Spleen (tissue), 11 donors: ENCODE results near the gene MPO. TPM values are rescaled to one million over a fixed set of nuclear protein-coding genes. Genes with fewer than 3 reads are reported as not detected.
A peak's percentile ranks its signal among the peaks of the same experiment; 100 is the strongest.

Experiments
- DNase-seq: peaks from one replicate; pipeline ENCODE4 v3.0.0-alpha.2; 2020
- H3K27ac ChIP-seq, 8 donors: fragments of 200-600 bp; sonication (generic) in 7 of 8; 1 replicate in 4 of 8; 2 replicates in 4 of 8; pipeline versions ENCODE4 v1.5.0 to v1.8.0; 2016 to 2021; ENCODE audit warnings: inconsistent platforms in 4 of 8, mild to moderate bottlenecking in 4 of 8, moderate library complexity in 1 of 8
- H3K27me3 ChIP-seq, 7 donors: fragments of 200-600 bp; sonication (generic) in 6 of 7; replicated peaks in 1 of 7; 1 replicate in 4 of 7; 2 replicates in 3 of 7; pipeline versions ENCODE4 v1.5.0 to v1.8.0; 2016 to 2021; ENCODE audit warnings: inconsistent platforms in 3 of 7, mild to moderate bottlenecking in 1 of 7
- H3K36me3 ChIP-seq, 6 donors: fragments of 200-600 bp; sonication (generic) in 5 of 6; 1 replicate in 4 of 6; 2 replicates in 2 of 6; pipeline versions ENCODE4 v1.5.0 to v1.8.0; 2016 to 2021; ENCODE audit warnings: inconsistent platforms in 2 of 6
- H3K4me1 ChIP-seq, 6 donors: fragments of 200-600 bp; sonication (generic) in 5 of 6; 1 replicate in 3 of 6; 2 replicates in 3 of 6; pipeline versions ENCODE4 v1.5.0 to v1.8.0; 2016 to 2021; ENCODE audit warnings: inconsistent platforms in 3 of 6
- H3K4me3 ChIP-seq, 8 donors: fragments of 200-600 bp; sonication (generic) in 7 of 8; 1 replicate in 4 of 8; 2 replicates in 4 of 8; pipeline versions ENCODE4 v1.5.0 to v1.8.0; 2016 to 2021; ENCODE audit warnings: inconsistent platforms in 4 of 8, mild to moderate bottlenecking in 4 of 8, moderate library complexity in 2 of 8
- H3K9me3 ChIP-seq, 8 donors: fragments of 200-600 bp; sonication (generic) in 7 of 8; 1 replicate in 4 of 8; 2 replicates in 4 of 8; pipeline versions ENCODE4 v1.5.0 to v1.8.0; 2016 to 2021; ENCODE audit warnings: inconsistent platforms in 4 of 8
- POLR2A ChIP-seq, 3 donors: fragments of 450-650 bp; IDR thresholded peaks; one replicate each; pipeline ENCODE4 v1.5.1; 2017; ENCODE audit warnings: antibody characterized with exemption in 3 of 3, mild to moderate bottlenecking in 1 of 3
- POLR2AphosphoS5 ChIP-seq, 3 donors: sonication (generic); formaldehyde crosslinking; IDR thresholded peaks; one replicate each; pipeline ENCODE4 v1.5.1; 2017; ENCODE audit warnings: antibody characterized with exemption in 3 of 3
- WGBS, 5 donors: extraction: QIAGEN DNeasy Blood & Tissue Kit in 3 of 5; methylation state at CpG; one replicate each; pipeline versions ENCODE4 v1.1.5 to v1.1.7; 2013 to 2018; 5-methylcytosine and 5-hydroxymethylcytosine counted together
- intact Hi-C: fragments of 100-400 bp; cut with DNase I; formaldehyde crosslinking; loops from one replicate; pipeline ENCODE4 v1.15.0; 2023; ENCODE audit warnings: low total_unique reads
- polyA plus RNA-seq, 3 donors: library from polyadenylated mRNA; stranded (reverse); fragments of 200-250 nt; gene quantifications; one replicate each; pipeline ENCODE4 v1.2.1, GENCODE V29; 2013
- total RNA-seq, 7 donors: library from RNA; depleted of rRNA in 3 of 7; stranded (reverse); fragments of >200 nt in 3 of 7; fragmentation: NEBNext Ultra II Directional in 4 of 7; extraction: Animal tissue kit (Norgen Biotek cat#: 25700) in 4 of 7; gene quantifications; one replicate each; pipeline versions ENCODE4 v1.1.0 to v1.2.1, GENCODE V29; 2016 to 2021
- TF ChIP-seq, protein P1 (sequence below), 11 experiments: fragments of 200-600 bp in 7 of 11; fragments of 450-650 bp in 4 of 11; sonication (generic) in 4 of 11; IDR thresholded peaks in 8 of 11; conservative IDR thresholded peaks in 3 of 11; 1 replicate in 7 of 11; 2 replicates in 4 of 11; pipeline versions ENCODE4 v1.4.0 to v1.8.0; 2016 to 2021; ENCODE audit warnings: antibody characterized with exemption in 11 of 11, inconsistent platforms in 4 of 11, mild to moderate bottlenecking in 1 of 11
- donor health status: healthy with polysubstance abuse.
- donor health status: DM: no; HTN: no; CAD: no; lungs with moderate emphysema.
- donor health status: DM: no; HTN: no; CAD: no.
- donor health status: Bipolar disorder and iron deficiency.
- donor health status: healthy.
- donor health status: DM: no; HTN: no; CAD: no.
- donor health status: DM: yes; HTN: yes; CAD: no.

Gene MPO
- total and polyA plus RNA-seq, 10 donors, result 0.52 to 75.7 (median 12.0) TPM

DNA sequence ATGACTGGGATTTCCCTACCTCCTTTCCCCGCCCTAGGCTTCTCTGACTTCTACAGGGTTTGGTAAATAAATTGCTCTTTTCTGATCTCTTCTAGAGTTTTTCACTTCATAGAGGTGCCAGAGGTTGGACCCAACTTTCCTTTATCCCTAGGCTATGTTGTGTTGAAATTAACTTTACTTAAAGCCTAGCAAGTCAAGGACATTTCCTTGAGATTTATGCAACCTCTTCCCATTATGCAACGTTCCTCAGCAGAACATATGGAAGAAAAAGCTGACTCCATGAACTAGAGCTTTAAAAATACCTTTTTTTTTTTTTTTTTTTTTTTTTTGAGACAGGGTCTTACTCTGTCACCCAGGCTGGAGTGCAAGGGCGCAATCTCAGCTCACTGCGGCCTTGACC lies 15.5 kb downstream of the MPO start:
- intact Hi-C loops, result no loop called here
- TF ChIP-seq POLR2A (IDR thresholded peaks at IDR 0.05), result no peak
- no peak for TF ChIP-seq POLR2AphosphoS5 (IDR thresholded peaks at IDR 0.05)
- TF ChIP-seq, protein P1, sequence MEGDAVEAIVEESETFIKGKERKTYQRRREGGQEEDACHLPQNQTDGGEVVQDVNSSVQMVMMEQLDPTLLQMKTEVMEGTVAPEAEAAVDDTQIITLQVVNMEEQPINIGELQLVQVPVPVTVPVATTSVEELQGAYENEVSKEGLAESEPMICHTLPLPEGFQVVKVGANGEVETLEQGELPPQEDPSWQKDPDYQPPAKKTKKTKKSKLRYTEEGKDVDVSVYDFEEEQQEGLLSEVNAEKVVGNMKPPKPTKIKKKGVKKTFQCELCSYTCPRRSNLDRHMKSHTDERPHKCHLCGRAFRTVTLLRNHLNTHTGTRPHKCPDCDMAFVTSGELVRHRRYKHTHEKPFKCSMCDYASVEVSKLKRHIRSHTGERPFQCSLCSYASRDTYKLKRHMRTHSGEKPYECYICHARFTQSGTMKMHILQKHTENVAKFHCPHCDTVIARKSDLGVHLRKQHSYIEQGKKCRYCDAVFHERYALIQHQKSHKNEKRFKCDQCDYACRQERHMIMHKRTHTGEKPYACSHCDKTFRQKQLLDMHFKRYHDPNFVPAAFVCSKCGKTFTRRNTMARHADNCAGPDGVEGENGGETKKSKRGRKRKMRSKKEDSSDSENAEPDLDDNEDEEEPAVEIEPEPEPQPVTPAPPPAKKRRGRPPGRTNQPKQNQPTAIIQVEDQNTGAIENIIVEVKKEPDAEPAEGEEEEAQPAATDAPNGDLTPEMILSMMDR (IDR thresholded peaks at IDR 0.05 in 8 of 11, conservative IDR thresholded peaks at IDR 0.05 in 3 of 11), result no peak
- Histone ChIP-seq H3K27ac (no peak overlapping the region), H3K4me3 (no peak overlapping the region), H3K9me3 (no peaks in the 10 kb centered on the region), H3K4me1 (no peaks in the 10 kb centered on the region), H3K36me3 (no peaks in the 10 kb centered on the region), H3K27me3 (peaks cover 0 to 49% (median 26%) of the 10 kb centered on the region in 7 donors)
- WGBS, 5 donors, result 61 to 77% (median 69%) methylated on average over 4 of the region's 4 CpGs
- DNase-seq, result no peak

DNA sequence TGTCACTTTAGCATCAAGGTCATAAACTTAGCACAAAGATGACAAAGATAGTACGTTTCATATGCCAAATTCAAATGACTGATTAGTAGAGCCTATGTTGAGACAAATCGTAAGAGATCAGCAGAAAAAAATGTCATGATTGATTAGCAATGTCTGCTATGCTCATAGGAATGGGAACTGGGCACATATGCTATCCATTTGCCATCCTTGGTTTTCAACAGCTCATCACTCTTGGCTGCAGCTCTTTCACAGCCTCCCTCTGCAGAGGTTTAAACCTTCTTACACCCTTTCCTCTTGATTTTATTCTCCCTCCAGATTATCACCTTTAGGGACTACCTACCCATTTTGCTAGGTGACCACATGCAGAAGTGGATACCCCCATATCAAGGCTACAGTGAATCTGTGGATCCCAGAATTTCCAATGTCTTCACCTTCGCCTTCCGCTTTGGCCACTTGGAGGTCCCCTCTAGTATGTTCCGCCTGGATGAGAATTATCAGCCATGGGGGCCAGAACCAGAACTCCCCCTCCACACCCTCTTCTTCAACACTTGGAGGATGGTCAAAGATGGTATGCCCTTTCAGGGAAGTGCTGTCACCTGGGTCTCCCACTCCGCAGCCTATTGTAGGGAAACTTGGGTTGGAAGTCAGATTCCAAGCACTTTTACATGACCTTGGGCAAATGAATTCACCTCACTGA lies 16.2 kb downstream of the MPO start:
- intact Hi-C loops, result no loop called here
- Histone ChIP-seq H3K27me3 (peaks cover 0 to 56% (median 32%) of the 10 kb centered on the region in 7 donors), H3K4me3 (no peak overlapping the region), H3K4me1 (no peaks in the 10 kb centered on the region), H3K36me3 (no peaks in the 10 kb centered on the region), H3K9me3 (no peaks in the 10 kb centered on the region), H3K27ac (no peak overlapping the region)
- TF ChIP-seq, protein P1 (IDR thresholded peaks at IDR 0.05 in 8 of 11, conservative IDR thresholded peaks at IDR 0.05 in 3 of 11), result no peak
- TF ChIP-seq POLR2A (IDR thresholded peaks at IDR 0.05), result no peak
- no peak for TF ChIP-seq POLR2AphosphoS5 (IDR thresholded peaks at IDR 0.05)
- 79 to 82% (median 82%) methylated on average over 6 of the region's 6 CpGs for WGBS, 5 donors
- no peak for DNase-seq

DNA sequence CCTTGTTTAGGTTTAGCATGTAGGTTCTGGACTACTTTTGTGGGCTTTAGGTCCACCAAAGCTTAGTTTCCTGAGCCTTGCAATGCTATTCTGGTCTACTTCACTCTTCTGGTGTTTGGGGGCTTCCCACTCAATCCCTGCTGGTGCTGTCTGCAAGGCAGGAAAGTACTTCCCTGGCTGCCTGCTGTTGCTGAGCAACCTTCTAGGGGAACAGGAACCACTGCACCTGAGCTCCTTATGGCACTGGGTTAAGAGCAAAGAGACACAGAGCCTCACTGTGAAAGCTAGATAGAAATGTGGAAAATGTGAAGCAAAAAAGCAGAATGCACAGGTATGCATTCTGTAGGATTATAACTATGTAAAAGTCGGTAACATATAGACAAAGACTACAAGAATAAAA lies 17.0 kb downstream of the MPO start:
- peaks cover 0 to 57% (median 32%) of the 10 kb centered on the region in 7 donors for H3K27me3 ChIP-seq
- no peaks in the 10 kb centered on the region for H3K36me3 ChIP-seq
- peak; percentile 10 for DNase-seq
- TF ChIP-seq, protein P1 (IDR thresholded peaks at IDR 0.05 in 8 of 11, conservative IDR thresholded peaks at IDR 0.05 in 3 of 11), result no peak
- TF ChIP-seq POLR2A (IDR thresholded peaks at IDR 0.05) (no peak), POLR2AphosphoS5 (IDR thresholded peaks at IDR 0.05) (no peak)
- no peaks in the 10 kb centered on the region for H3K4me1 ChIP-seq
- intact Hi-C loops, result no loop called here
- H3K27ac ChIP-seq, result no peak overlapping the region
- H3K9me3 ChIP-seq, result no peaks in the 10 kb centered on the region
- H3K4me3 ChIP-seq, result no peak overlapping the region
- WGBS, 5 donors, result 78 to 88% (median 85%) methylated on average over 1 of the region's 1 CpG

DNA sequence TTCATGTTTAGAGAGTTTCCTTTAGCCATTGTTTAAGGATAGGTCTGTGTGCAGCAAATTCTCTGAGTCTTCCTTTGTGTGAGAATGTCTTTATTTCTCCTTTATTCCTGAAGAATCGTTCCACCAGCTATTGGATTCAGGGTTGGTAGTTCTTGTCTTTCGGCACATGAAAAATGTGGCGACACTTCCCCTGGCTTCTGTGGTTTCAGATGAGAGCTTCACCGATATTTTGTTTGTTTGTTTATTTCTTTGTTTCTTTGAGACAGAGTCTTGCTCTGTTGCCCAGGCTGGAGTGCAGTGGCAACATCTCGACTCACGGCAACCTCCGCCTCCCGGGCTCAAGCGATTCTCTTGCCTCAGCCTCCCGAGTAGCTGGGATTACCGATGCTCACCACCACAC lies 18.6 kb downstream of the MPO start:
- Histone ChIP-seq H3K9me3 (no peaks in the 10 kb centered on the region), H3K27me3 (peaks cover 0 to 57% (median 32%) of the 10 kb centered on the region in 7 donors), H3K4me1 (no peaks in the 10 kb centered on the region), H3K27ac (no peak overlapping the region), H3K4me3 (no peak overlapping the region), H3K36me3 (no peaks in the 10 kb centered on the region)
- WGBS, 5 donors, result 78 to 87% (median 84%) methylated on average over 11 of the region's 11 CpGs
- intact Hi-C loops, result no loop called here
- DNase-seq, result peak; percentile 7
- TF ChIP-seq POLR2AphosphoS5 (IDR thresholded peaks at IDR 0.05) (no peak), POLR2A (IDR thresholded peaks at IDR 0.05) (no peak)
- TF ChIP-seq, protein P1 (IDR thresholded peaks at IDR 0.05 in 8 of 11, conservative IDR thresholded peaks at IDR 0.05 in 3 of 11), result no peak
